HK-2 (cell line): Measurements from ENCODE around the gene PAXIP1.

ENCODE experiments used
- DNase-seq: peaks from one replicate; pipeline ENCODE4 v3.0.0-alpha.2; 2018; ENCODE audit not compliant: unreplicated experiment

The PAXIP1 gene

DNA sequence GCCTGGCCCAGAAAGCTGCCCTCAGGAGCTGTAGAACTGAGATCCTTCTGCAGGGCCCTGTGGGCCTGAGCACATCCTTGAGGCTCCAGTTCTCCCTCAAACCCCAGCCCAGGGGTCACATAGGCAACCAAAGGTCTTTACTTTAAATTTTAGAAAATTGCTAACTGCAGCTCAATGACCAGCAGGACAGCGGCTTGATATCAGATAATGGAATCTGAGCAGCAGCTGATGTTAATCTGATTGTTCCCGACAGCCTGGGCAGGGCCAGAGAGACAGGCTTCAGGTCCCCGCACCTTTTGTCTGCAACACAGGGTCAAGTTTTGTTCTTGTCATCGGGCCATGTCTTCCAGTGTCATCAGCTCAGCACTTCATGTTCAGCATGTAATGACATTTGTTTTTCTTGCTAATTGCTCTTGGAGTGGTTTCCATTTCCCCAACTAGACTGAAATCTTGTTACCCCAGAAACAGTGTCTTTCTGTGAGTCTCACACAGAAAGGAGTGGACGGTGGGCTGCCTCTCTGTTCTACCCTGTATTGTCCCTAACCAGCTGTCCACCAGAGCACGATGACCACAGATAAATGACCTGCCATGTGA, 91.0 kb downstream of the PAXIP1 start:
- no peak for DNase-seq

GRCh38 chr7:154911411-154911810, 91.5 kb downstream of the PAXIP1 start:
- DNase-seq: no peak

GRCh38 chr7:154910977-154911376, 91.9 kb downstream of the PAXIP1 start:
- DNase-seq: no peak

- DNase-seq: no peak
Measured at GRCh38 chr7:154910125-154910524, 92.8 kb downstream of the PAXIP1 start.

DNA sequence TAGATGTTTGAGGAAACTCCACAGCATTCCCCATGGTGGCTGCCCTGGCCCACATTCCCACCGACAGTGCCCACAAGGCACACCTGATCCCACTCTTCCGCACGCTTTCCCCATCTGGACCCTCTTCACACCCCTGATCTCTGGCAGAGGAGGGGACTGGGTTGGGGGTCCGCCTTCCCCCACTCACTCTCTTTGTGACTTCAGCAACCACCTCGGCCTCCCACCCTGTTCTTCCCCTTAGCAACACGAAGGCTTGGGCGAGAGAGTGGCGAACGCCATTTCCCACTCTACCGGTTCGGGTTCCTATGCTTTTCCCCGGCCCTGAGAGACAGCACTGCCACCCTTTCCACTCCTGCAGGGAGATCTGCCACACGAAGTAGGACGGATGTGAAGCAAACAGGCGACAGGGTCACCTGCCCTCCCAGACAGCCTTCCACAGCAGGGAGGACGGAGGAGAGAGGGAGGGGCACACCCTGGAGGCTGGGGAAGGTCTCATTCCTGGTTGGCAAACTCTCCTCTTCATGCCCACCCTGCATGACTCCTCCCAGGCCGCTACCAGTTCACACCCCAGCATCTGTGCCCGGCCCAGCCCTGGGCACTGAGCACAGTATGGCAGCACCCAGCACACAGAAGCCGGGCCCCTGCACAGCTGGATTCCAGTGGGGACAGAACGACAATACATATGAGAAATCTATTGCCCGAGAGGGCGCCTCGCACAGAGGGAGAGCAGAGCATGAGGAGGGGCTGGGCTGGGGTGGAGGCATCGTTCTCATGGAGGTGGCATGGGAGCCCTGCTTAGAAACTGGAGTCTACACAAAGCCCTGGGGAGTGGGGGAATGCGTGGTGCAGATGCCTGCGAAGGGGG, 93.5 kb downstream of the PAXIP1 start:
- DNase-seq: no peak

- DNase-seq: no peak
Measured at GRCh38 chr7:154907651-154908620, 95.0 kb downstream of the PAXIP1 start.

DNA sequence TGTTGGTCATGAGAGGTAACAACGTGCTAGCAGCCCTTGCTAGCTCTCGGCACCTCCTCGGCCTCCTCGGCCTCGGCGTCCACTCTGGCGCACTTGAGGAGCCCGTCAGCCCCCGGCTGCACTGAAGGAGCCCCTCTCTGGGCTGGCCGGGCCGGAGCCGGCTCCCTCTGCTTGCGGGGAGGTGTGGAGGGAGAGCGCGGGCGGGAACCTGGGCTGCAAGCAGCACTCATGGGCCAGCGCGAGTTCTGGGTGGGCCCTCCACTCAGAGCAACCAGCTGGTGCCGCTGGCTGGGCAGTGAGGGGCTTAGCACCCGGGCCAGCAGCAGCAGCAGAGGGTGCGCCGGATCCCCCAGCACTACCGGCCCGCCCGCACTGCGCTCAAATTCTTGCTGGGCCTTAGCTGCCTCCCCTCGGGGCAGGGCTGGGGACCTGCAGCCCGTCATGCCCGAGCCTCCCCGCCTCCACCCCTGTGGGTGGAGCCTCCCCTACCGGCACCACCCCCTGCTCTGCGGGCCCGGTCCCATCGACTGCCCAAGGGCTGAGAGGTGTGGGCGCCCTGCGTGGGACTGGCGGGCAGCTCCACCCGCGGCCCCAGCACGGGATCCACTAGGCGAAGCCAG, 96.1 kb downstream of the PAXIP1 start:
- no peak for DNase-seq

DNA sequence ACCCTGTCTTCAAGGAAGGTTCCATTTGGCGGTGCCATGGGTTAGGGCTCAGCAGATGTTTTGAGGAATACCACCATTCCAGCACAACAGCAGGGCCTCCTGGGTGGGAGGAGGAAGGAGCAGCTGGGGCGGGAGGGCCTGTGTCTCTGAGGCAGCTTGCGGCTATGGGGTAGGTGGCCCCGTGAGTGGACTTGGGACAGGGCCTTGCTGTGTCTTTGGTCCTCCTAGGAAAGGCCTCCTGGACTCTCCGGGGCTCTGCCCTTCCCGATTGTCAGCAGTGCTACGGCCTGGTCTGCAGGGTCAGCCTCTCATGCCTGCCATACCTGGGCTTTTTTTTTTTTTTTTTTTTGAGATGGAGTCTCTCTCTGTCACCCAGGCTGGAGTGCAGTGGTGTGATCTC, 96.7 kb downstream of the PAXIP1 start:
- no peak for DNase-seq

GRCh38 chr7:154905615-154906014, 97.3 kb downstream of the PAXIP1 start:
- no peak for DNase-seq

DNA sequence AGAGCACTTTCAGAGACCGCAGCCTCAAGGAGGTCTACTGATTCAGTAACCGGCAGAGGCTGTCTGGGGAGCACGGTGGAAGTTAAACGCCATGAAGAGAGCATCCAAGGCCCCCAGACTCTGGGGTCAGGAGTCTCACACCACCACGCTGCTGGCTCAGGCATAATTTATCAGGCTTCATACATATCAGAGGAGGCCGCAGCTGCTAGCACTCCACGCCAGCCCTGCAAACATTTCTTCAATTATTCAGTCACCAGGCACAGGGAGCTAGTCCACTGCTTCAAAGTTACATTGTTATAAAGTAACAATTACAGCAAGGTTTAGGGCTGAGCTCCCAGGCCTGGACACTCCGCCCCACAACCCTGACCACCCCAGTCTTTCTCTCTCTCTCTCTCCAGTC, 97.8 kb downstream of the PAXIP1 start:
- DNase-seq: no peak

DNA sequence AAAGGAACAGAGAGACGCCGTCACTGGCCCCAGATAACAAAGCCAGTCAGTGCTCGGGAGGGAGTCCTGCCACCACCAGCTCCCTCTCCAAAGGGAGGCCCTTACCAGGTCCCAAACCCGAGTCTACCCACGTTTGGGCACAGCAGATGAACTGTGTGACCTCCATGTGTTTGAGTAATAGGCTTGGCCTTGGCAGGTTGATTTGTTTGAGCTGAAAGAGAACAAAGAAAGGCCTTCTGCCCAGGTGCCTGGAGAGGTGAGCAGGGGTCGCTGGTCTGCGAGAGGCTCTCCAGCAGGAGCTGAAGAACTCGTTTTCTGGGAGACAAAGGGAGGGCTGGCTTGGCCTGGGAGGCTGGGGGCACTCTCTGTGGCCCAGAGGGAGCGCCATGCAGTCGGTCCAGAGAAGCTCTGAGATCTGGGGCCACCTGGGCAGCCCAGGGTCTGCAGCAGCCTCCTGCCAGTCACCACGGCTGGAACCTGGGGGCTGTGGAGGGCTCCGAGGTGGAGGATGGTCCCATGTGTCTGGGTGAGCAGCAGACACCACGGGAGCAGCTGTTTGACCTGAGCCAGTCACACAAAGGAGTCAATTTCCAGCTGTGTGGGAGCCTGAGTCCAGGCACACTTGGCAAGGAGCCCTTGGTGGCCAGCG, 99.7 kb downstream of the PAXIP1 start:
- DNase-seq: no peak

DNA sequence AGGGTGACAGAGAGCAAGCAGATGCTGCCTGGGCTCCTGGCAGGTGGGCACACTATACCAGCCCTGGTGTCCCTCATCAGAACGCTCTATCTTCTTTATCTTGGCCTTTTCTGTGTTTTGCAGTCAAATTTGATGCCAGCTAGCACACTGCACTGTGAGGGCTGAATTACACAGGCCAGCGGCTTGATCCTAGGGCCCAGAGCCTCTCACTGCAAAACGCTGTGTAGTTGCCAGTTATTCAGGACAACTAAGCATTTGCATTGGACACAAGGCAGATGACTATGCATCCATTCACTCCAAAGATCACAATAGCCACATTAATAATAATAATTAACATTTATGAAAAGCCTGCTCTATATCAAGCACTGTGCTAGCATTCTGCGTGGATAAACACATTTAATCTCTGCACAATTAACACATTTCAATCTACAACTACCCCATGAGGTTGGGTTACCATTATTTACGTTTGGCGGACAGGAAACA, 100.3 kb downstream of the PAXIP1 start:
- no peak for DNase-seq

GRCh38 chr7:154899862-154900261, 103.1 kb downstream of the PAXIP1 start:
- no peak for DNase-seq

- no peak for DNase-seq
Measured at GRCh38 chr7:154898973-154899855, 103.7 kb downstream of the PAXIP1 start.

GRCh38 chr7:154896076-154896475, 106.8 kb downstream of the PAXIP1 start:
- no peak for DNase-seq
